SK-N-SH treated with all-trans-retinoic acid at 6 μM for 48 hours (cell line): ENCODE measurements around the gene CLCF1.

ENCODE experiments used
- BACH2 ChIP-seq: fragments of 250-450 bp; sonication (Bioruptor Pico); IDR thresholded peaks from 2 replicates; pipeline ENCODE4 v1.9.0; 2021; ENCODE audit warnings: mild to moderate bottlenecking, borderline replicate concordance
- CSRNP3 ChIP-seq: fragments of 250-450 bp; sonication (Bioruptor Pico); IDR thresholded peaks from 2 replicates; pipeline ENCODE4 v1.5.1; 2021; ENCODE audit warnings: mild to moderate bottlenecking, moderate library complexity
- GLIS3 ChIP-seq: fragments of 250-450 bp; sonication (Bioruptor Pico); IDR thresholded peaks from 2 replicates; pipeline ENCODE4 v1.5.0; 2020; ENCODE audit warnings: mild to moderate bottlenecking, moderate library complexity
- OSR1 ChIP-seq: fragments of 250-450 bp; sonication (Bioruptor Pico); IDR thresholded peaks from 2 replicates; pipeline ENCODE4 v1.8.0; 2022; ENCODE audit warnings: moderate library complexity, mild to moderate bottlenecking, inconsistent platforms
- PATZ1 ChIP-seq: fragments of 250-450 bp; sonication (Bioruptor Pico); IDR thresholded peaks from 2 replicates; pipeline ENCODE4 v1.8.0; 2020; ENCODE audit warnings: mild to moderate bottlenecking, moderate library complexity, borderline replicate concordance
- ZFP3 ChIP-seq: fragments of 250-450 bp; sonication (Bioruptor Pico); IDR thresholded peaks from 2 replicates; pipeline ENCODE4 v1.5.0; 2020; ENCODE audit warnings: mild to moderate bottlenecking, moderate library complexity

GRCh38 chr11:67405688-67406339 is 32.4 kb upstream of the CLCF1 start:
- TF ChIP-seq OSR1 (CRISPR knock-in tag): no peak
- no peak for TF ChIP-seq BACH2
- no peak for TF ChIP-seq ZFP3
- no peak for TF ChIP-seq PATZ1
- no peak for TF ChIP-seq GLIS3 (CRISPR knock-in tag)
- no peak for TF ChIP-seq CSRNP3 (CRISPR knock-in tag)
